Activated CD4-positive, alpha-beta T cell treated with anti-CD3 and anti-CD28 coated beads, Interleukin-2, amount 50 U/mL, for 4 hours (primary cell): ENCODE data around the gene UTF1.

Experiments used
- DNase-seq, 2 experiments: peaks; one replicate each; pipeline ENCODE4 v3.0.0-alpha.2; 2020

The UTF1 gene

DNA sequence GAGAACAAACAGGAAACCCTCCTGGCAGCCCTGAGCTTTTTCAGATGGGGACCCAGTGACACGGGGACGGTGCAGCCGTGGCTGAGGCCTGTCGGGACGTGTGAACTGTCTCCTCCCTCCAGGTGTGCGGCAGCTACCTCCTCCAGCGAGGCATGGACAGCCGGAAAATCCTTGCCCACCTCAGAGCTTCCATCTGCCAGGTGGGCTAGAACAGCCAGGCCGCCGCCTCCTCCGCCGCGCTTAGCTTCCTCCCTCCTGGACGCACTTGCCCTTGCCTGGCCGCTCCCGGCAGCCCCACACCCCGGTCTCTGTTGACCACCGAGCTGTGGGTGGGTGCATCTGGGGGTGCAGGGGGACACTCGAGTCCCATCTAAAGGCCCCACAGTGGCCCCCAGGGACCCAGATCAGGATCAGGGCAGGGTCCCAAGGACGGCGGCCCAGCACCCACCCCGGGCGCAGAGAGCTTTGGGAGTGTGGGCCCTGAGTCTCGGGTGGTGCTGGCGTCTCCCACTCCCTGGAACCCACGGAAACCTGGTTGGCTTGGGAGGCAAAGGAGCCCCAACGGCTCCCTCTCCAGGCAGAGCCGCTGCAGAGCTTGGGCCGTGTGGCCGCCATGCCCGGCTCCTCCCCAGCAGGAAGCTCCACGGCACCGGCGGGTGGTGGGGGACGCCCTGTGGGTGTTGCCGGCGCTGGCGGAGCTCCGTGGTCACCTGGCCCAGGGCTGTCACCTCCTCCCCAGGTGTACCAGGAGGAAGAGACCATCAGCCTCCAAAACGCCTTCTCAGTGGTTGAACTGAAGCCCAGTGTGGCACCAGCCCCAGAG, 32.9 kb upstream of the UTF1 start:
- no peak for DNase-seq

DNA sequence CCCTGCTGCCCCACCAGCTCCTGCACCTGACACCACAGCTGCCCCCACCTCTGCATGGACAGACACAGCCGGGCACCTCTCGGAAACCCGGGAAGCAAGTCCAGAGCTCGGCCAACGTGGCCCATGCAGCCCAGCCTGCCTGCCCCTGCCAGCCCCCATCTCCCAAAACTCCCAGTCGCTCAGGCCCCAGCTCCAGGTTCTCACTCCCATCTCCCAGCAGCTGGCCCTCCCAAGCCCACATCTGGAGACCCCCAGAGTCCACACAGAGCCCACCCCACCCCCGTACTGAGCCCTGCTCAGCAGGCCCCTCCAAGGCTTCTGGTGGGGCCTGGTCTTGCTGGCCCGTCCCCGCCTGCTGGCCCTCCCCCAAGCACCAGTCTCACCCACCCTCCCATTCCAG, 32.2 kb upstream of the UTF1 start:
- no peak for DNase-seq

DNA sequence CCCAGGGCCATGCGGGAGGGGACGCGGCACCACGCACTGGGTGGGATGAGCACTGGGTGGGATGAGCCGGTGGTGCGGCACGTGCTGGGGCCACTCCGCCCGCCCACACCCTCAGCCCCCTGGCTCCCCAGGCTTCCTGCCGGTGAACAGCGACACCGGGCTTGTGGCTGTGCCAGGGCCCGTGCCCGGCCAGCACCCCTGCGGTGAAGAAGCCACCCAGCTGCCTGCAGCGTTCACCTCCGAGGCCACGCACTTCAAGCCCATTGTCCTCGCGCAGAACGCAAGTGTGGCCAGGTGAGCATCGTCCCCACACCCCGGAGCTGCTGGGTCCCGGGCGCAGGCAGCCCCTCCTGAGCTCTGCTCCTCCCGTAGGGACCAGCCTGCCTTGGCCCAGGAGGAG, 31.8 kb upstream of the UTF1 start:
- DNase-seq: no peak

DNA sequence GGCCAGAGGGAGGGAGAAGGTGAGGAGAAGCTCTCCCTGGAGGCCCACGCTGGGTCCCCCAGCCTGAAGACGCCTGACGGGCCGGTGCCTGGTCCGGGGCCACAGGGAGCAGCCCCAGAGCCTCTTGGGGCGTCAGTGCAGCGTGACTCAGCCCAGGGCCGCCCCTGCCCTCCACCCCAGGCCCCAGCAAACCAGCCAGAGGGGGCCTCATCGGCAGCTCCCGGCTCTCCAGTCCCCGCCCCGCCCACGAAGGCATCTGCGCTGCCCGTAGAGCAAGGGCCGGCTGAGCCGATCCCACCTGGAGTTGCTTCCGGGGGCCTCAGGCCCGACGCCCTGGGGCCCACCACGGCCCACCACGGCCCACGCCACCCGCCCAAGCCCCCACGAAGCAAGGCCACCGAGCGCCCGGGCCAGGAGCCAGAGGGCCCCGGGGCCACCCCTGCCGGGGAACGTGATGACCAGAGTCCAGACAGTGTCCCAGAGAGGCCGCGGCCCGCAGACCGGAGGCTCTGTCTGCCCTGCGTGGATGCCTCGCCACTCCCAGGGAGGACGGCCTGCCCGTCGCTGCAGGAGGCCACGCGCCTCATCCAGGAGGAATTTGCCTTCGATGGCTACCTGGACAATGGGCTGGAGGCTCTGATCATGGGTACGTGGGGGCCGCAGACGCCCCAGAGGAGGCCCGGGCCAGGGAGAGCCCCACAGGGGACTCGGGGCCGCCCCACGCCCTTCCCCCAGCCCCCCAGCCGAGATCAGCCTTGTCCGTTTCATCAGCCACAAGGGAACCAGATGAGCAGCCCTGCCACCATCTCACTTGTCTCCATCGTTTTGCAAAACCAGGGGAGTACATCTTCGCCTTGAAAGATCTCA, 31.2 kb upstream of the UTF1 start:
- DNase-seq: no peak

DNA sequence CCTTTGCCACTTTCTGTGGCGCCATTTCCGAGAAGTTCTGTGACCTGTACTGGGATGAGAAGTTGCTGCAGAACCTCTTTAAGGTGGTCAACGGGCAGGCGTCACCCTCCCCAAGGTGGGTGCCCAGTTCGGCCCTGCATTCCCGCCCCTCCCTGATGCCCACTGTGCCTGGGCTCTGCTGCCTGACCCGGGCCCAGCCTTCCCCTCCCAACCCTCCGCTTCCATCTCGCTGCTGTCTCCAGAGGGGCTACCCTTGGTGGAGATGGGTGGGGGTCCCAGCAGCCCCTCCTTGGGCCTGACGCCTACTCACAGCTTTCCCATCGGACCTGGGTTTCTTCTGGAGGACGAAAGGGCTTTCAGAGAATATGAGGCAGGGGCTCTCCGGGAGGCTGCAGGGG, 30.5 kb upstream of the UTF1 start:
- no peak for DNase-seq

DNA sequence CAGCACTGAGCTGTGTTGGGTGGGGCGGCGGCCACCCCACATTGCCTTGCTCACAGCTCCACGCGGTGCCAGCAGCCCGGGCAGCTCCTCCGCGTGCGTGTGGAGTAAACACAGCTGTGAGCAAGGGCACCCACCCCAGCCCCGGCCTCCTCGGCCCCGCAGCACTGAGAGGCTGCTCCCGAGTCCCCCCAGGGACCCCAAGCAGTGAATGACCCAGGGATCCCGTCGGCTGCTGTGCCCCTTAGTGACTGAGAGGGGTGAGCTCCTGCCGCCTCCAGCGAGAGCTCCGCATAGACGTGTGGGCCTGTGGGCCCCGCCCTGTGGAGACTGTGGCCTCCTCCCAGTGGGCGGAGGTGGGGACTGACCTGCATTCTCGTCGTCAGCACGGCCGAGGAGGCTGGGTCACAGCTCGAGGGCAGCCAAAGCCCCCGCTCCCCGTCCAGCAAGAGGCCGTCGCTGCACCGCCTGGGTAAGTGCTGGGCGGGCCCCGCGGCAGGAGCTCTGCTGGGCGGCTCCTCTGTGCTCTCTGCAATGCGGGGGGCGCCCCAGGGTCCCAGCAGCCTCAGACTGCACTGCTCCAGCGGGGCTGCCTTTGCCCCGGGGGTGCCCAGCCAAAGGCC, 29.9 kb upstream of the UTF1 start:
- no peak for DNase-seq

DNA sequence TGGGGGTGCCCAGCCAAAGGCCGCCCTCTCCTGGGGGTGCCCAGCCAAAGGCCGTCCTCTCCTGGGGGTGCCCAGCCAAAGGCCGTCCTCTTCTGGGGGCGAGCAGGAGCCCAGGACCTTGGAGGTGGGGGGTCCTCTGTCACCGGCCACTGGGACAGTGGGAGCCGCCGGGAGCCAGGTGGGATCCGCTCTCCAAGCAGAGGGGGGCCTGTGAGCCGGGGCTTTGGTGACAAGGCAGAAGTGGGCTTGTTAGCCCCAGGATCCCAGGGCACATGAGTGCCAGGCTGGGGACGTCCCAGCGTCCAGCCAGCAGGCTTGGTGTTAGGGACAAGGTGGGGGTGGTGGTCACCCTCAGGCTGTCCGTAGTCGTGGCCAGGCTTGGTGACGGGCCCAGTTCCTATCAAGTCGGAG, 29.4 kb upstream of the UTF1 start:
- DNase-seq: no peak

DNA sequence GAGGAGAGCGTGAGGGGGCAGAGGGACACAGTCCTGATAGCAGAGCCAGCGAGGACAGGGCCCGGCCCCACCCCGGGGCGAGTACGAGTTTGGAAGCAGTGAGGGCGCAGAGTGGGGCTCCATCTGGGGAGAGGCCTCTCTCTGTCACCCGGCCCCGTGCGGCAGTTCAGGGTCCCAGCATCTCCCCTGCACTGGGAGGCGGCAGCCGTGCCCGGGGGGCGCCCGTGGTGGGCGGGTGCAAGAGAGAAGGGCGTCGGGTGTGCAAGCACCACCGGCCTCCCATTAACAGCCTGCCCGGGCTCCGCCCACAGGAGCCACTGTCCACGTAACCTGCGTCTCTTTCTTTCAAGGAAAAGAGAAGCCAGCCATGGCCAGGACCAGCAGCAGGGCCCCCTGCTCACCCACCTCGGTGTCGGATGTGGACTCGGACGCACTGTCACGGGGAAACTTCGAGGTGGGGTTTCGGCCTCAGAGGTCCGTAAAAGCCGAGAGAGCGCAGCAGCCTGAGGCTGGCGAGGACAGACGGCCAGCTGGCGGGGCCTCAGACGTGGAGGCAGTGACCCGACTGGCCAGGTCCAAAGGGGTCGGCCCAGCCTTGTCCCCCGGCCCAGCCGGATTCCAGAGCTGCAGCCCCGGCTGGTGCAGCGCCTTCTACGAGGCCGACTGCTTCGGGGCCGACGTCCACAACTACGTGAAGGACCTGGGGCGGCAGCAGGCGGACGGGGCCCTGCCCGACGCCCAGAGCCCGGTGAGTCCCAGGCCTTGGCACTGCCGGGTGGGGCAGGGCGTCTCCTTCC, 28.7 kb upstream of the UTF1 start:
- DNase-seq: no peak

DNA sequence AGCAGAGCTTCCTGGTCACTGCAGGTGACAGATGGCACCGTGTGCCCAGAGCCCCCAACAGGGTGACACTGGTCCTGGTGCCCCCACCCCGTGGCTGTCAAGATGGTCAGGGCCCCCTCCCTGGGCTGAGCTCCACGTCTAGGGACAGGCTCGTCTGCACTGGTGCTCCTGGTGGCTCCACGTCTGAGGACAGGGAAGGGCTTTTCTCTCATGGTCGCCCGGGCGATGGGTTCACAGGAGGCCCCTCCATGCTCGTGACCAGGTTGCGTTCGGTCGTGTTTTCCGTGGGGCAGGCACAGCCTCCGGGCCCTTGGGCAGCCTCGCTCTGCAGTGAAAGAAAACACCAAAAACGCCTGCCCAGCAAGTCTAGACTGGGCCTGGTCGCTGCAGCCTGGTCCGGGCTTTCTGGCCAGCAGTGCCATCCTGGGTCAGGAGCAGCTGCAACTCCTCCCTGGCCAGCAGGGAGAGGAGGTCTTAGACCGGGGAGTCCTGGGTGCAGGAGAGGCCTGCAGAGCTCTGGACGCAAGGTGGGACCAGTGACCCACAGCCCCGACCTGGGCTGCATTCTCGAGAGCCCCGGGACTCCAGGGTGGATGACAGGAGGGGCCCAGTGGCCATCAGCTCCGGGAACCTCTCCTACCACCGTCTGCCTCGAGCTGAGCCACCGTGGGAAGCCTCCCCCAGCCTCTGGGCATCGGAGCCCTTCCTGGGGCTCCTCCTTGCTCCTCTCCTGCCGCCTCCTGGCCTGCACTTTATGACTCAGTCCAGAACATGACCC, 27.9 kb upstream of the UTF1 start:
- no peak for DNase-seq

DNA sequence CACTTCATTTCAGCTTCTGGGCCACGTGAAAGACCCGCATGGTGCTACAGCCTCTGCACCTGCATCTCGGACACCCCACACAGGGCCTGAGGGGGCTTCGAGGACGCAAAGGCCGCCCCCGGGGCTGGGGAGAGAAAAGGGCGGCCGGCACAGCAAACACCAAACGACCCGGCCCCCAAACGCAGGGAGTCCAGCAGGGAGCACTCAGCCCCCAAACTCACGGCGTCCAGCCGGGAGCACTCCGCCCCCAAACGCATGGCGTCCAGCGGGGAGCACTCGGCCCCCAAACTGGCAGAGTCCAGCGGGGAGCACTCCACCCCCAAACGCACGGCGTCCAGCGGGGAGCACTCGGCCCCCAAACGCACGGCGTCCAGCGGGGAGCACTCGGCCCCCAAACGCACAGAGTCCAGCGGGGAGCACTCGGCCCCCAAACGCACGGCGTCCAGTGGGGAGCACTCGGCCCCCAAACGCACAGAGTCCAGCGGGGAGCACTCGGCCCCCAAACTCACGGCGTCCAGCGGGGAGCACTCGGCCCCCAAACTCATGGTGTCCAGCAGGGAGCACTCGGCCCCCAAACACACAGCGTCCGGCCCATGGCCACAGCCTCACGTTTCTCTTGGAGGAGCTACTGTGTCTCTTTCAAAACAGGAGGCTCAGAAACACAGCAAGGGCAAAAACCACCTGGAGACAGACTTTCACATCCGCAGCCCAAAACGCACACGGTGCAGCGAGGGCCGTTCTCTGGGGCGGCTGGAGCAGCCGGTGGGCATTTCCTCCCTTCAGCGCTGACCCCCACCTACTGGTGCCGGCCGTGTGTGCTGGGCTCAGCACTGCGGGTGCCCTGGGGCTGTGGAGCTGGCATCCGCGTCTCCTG, 27.0 kb upstream of the UTF1 start:
- DNase-seq: no peak

DNA sequence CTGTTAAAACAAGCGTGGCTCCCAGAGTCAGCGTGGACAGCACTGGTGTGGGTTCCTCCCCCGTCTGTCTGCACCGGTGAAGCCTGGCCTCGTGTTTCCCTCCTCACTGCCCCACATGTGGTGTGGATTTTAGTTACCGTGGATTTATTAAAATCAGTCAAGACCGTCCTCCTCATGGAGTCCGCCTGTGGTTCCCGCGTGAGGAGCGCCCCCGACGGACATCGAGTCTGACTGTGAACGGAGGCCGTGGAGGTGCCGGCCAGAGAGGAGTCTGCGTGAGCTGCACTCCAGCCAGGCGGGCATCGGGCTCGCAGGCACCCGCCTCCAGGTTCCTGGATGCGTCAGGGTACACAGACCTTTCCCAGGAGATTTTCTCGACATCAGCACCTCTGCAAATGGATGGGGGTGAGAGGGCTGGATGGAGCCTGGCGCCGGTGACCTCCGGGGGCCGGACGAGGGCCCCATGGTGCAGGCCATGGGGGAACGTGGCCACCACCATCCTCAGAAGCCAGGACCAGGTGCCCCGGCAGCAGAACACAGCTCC, 26.3 kb upstream of the UTF1 start:
- no peak for DNase-seq

DNA sequence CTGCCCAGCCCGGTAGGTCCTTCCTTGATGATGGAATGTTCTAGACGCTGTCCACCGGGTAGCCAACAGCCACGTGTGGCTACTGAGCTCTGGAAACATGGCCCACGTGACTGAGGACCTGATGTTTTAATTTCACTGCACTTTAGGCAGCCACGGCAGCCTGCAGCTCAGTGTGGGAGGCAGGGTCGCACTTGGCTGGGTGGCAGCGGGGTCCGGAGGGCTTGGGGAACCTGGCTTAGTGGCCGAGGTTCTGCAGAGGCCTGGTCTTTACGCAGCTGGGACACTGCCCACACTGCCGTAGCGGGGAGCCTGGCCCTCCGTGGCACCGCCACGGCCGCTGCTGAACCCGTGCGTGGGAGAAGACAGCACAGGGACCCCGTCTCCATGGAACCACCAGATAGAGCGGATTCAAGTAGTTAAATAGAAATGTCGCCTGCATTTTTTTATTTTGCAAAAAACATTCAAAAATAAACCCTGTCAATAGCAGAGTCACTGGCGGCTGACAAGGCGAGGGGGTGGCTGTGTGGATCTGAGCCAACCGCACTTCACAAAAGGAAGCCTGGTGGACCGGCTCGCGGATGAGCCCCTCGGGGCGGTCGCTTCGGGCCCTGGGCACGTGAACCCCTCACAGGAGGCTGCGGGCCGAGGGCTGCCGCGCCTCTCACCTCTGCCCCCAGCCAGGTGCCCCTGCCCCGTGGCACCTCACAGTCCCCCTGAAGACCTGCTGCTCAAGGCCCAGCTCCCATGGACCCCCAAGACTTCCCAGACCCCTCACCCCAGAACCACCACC, 25.6 kb upstream of the UTF1 start:
- DNase-seq: no peak

DNA sequence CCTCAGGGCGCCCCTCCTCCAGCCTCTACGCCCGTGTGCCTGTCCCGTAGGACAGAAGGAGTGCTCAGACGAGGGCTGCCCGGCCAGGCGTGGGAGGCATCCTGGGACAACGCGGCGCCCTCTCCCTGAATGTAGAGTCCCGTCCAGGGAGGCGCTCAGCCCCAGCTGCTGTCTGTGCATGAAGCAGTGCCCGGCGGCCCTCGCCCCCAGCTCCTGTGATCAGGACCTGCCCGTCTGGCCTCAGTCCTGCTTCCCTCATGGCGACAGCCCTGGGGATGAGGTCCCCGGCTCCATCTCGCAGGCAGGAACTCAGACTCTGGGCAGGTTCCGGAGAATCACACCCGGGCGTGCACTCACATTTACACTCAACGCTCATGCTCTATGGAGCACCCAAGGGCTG, 24.9 kb upstream of the UTF1 start:
- no peak for DNase-seq

DNA sequence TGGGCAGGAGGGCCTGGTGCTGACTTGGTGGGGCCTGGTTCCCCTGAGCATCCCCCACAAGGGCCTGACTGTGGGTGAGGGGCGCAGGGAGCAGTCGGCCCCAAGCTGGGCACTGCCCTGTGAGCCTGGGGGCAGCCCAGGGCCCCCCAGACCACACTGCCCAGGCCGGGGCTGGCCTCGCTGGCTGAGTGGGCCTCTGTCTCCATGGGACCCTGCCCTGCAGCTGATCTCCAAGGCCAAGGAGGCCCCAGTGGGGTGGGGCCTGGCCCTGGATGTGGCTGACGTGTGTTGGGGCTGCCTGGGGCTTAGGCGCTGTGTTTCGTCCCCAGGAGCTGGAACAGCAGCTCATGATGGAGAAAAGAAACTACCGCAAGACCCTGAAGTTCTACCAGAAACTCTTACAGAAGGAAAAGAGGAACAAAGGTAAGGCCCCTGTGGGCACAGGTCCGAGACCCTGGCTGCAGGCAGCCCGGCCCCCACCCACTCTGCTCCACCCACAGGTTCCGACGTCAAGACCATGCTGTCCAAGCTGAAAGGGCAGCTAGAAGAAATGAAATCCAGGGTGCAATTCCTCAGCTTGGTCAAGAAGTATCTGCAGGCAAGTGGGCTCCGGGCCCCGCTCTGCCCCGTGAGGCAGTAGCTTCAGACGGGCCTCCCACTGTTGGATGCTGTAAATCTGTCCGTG, 23.5 kb upstream of the UTF1 start:
- no peak for DNase-seq

DNA sequence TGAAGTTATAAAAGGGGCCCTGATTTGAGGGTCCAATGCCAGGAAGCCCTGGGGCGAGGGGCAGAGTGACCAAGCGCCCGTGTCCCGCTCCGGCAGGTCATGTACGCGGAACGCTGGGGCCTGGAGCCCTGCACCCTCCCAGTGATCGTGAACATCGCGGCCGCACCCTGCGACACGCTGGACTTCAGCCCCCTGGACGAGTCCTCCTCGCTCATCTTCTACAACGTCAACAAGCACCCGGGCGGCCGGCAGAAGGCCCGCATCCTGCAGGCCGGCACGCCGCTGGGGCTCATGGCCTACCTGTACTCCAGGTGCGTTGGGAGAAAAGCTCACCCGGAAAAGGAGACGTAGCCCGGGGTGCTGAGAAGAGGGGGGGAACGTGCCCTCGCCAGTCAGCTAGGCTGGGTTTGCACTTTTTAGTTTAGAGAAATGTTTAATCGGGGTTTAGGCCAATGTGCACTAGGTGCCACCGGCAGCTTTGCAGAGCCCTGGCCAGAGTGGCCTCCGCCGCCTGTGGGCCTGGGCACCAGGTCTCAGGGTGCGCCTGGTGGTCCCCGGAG, 22.9 kb upstream of the UTF1 start:
- no peak for DNase-seq

DNA sequence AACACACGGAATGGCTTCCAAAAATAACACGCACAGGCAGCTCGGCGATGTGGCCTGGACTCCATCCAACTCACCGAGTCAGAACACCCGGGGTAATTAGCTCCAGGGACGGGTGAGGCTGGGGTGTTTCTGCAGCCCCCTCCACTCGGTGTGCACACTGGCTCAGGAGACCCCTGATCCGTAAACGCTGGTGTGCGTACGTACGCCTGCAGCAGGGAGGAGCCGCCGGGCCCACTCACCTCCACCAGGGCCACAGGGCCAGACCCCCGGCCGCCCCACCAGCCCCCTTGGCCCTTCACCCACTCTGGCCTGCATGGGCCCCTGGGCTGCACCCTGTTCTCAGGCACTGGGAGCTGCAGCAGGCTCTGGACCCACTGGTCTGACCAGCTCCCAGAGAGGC, 22.4 kb upstream of the UTF1 start:
- DNase-seq: no peak

DNA sequence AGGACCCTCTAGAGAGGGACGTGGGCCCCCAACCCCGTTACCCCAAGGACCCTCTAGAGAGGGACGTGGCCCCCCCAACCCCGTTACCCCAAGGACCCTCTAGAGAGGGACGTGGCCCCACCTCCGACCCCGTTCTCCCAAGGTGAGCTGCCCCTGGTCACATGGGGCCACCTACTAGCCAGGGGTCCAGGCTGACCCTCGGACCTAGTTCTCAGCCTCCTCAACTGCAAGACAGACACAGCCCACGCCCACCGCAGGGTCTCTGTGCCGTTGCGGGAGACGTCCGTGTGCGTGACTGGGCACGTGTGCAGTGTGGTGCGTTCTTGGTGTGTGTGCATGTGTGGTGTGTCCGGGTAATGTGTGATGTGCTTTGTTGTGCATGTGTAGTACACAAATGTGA, 21.6 kb upstream of the UTF1 start:
- DNase-seq: no peak

DNA sequence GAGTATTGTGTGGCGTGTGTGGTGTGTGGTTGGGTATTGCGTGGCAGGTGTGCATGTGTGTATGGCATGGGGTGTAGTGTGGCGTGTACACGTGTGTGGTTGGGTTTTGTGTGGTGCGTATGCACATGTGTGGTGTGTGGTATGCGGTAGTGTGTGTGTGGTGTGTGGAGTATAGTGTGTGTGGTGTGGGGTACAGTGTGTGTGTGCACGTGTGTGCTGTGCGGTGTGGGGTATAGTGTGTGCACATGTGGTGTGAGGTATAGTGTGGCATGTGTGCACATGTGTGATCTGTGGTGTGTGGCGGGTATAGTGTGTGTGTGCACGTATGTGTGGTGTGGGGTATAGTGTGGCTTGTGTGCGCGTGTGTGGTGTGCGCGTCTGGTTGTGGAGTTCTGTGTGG, 20.9 kb upstream of the UTF1 start:
- DNase-seq: no peak

DNA sequence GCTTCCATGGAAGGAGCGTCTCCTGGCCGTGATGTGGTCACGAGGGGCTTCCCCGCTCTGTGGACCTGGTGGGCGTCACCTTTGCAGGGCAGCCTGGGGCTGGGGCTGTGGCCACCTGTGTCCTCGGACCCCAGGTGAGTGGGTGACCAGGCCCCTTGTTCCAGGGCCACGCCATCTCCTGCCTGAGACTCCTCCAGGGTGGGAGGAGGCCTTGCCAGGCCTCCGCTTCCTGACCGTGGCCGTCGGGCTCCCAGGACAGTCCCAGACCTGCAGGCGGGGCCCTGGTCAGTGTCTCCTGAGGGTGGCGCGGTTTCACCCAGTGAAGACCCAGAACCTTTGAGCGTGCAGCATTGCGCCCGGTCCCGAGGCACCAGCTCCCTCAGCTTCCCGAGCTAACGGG, 20.4 kb upstream of the UTF1 start:
- no peak for DNase-seq
